Ishikawa (cell line): ENCODE measurements around the gene CNTN4.

Experiments used
- CEBPB ChIP-seq: IDR thresholded peaks from 2 replicates; pipeline ENCODE4 v1.6.1; 2012
- CREB1 ChIP-seq: IDR thresholded peaks from 2 replicates; pipeline ENCODE4 v1.6.1; 2012; ENCODE audit warnings: low read depth
- EGR1 ChIP-seq: IDR thresholded peaks from 2 replicates; pipeline ENCODE4 v1.6.1; 2012
- EP300 ChIP-seq: IDR thresholded peaks from 2 replicates; pipeline ENCODE4 v1.6.1; 2012; ENCODE audit warnings: borderline replicate concordance
- FOXM1 ChIP-seq: IDR thresholded peaks from 2 replicates; pipeline ENCODE4 v1.6.1; 2012; ENCODE audit warnings: low read depth, borderline replicate concordance
- NFIC ChIP-seq: IDR thresholded peaks from 2 replicates; pipeline ENCODE4 v1.6.1; 2012
- RAD21 ChIP-seq: IDR thresholded peaks from 2 replicates; pipeline ENCODE4 v1.6.1; 2012; ENCODE audit warnings: low read depth
- TAF1 ChIP-seq: IDR thresholded peaks from 2 replicates; pipeline ENCODE4 v1.6.1; 2012; ENCODE audit warnings: low read depth, mild to moderate bottlenecking
- TCF12 ChIP-seq: IDR thresholded peaks from 2 replicates; pipeline ENCODE4 v1.6.1; 2012; ENCODE audit warnings: low read depth
- TEAD4 ChIP-seq: IDR thresholded peaks from 2 replicates; pipeline ENCODE4 v1.6.1; 2012
- YY1 ChIP-seq: IDR thresholded peaks from 2 replicates; pipeline ENCODE4 v1.6.1; 2012; ENCODE audit warnings: low read depth
- ZBTB7A ChIP-seq: IDR thresholded peaks from 2 replicates; pipeline ENCODE4 v1.6.1; 2012; ENCODE audit warnings: low read depth
- TF ChIP-seq, protein P1 (sequence below): IDR thresholded peaks from 2 replicates; pipeline ENCODE4 v1.6.1; 2012; ENCODE audit warnings: low read depth, mild to moderate bottlenecking
- TF ChIP-seq, protein P2 (sequence below): IDR thresholded peaks from 2 replicates; pipeline ENCODE4 v1.6.1; 2012
- TF ChIP-seq, protein P3 (sequence below): IDR thresholded peaks from 2 replicates; pipeline ENCODE4 v1.6.1; 2012

CNTN4 gene

DNA sequence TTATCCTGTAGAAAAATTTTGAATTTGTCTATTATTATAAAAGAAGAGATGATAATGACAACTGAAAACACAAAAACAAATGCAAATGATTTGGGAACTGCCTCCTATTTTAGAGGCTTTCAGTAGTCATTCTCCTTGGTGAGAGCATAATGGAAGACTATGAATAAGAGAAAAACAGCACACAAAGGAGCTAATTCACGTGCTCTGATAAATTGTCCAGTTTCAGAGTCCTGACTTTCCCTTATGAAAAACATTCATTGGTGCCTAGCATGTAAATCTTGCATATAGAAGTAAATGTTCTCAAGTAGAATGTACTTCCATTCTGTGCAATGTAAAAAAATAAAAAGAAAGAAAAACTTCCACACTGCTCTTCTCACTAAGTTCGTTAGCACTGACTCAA is 805.4 kb downstream of the CNTN4 start:
- no peak for TF ChIP-seq ZBTB7A
- TF ChIP-seq, protein P1, sequence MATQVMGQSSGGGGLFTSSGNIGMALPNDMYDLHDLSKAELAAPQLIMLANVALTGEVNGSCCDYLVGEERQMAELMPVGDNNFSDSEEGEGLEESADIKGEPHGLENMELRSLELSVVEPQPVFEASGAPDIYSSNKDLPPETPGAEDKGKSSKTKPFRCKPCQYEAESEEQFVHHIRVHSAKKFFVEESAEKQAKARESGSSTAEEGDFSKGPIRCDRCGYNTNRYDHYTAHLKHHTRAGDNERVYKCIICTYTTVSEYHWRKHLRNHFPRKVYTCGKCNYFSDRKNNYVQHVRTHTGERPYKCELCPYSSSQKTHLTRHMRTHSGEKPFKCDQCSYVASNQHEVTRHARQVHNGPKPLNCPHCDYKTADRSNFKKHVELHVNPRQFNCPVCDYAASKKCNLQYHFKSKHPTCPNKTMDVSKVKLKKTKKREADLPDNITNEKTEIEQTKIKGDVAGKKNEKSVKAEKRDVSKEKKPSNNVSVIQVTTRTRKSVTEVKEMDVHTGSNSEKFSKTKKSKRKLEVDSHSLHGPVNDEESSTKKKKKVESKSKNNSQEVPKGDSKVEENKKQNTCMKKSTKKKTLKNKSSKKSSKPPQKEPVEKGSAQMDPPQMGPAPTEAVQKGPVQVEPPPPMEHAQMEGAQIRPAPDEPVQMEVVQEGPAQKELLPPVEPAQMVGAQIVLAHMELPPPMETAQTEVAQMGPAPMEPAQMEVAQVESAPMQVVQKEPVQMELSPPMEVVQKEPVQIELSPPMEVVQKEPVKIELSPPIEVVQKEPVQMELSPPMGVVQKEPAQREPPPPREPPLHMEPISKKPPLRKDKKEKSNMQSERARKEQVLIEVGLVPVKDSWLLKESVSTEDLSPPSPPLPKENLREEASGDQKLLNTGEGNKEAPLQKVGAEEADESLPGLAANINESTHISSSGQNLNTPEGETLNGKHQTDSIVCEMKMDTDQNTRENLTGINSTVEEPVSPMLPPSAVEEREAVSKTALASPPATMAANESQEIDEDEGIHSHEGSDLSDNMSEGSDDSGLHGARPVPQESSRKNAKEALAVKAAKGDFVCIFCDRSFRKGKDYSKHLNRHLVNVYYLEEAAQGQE: no peak
- TF ChIP-seq FOXM1: no peak
- no peak for TF ChIP-seq TAF1
- no peak for TF ChIP-seq EGR1
- TF ChIP-seq CREB1: no peak
- TF ChIP-seq CEBPB: no peak
- TF ChIP-seq, protein P2, sequence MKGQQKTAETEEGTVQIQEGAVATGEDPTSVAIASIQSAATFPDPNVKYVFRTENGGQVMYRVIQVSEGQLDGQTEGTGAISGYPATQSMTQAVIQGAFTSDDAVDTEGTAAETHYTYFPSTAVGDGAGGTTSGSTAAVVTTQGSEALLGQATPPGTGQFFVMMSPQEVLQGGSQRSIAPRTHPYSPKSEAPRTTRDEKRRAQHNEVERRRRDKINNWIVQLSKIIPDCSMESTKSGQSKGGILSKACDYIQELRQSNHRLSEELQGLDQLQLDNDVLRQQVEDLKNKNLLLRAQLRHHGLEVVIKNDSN: no peak
- TF ChIP-seq RAD21: no peak
- no peak for TF ChIP-seq TCF12
- no peak for TF ChIP-seq YY1

DNA sequence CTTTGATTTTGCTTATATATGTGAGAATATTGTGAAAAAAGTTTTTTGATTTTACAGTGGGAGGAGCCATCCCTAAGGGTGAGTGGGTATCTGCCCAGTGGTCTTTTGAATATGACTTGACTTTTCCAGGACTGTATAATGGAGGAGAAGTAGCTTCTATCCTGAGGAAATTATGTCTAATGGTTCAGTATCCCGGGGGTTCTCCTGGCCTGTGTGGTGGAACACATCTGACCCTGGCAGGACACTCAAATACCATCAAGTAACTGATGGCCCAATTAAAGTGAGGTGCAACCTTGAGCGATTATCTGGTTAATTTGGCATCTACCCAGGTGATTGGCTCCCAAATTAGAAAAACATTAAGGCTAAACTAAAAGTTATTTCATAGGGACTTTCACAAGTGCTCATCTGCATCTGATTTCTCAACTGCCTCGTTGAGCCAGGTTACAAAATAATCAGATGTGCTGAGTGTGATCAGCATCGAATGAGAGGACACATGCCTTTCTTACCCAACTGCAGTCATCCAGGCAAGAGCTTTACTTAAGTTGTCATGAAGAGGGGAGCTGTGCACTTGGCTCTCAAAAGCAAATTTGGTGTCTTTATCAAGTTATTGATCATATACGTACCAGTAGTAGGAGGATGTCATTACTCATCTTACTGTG is 810.2 kb downstream of the CNTN4 start:
- TF ChIP-seq, protein P1: no peak
- no peak for TF ChIP-seq FOXM1
- TF ChIP-seq RAD21: no peak
- TF ChIP-seq TAF1: no peak
- no peak for TF ChIP-seq CEBPB
- no peak for TF ChIP-seq CREB1
- no peak for TF ChIP-seq YY1
- no peak for TF ChIP-seq TEAD4
- no peak for TF ChIP-seq NFIC
- TF ChIP-seq, protein P3, sequence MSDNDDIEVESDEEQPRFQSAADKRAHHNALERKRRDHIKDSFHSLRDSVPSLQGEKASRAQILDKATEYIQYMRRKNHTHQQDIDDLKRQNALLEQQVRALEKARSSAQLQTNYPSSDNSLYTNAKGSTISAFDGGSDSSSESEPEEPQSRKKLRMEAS: no peak

DNA sequence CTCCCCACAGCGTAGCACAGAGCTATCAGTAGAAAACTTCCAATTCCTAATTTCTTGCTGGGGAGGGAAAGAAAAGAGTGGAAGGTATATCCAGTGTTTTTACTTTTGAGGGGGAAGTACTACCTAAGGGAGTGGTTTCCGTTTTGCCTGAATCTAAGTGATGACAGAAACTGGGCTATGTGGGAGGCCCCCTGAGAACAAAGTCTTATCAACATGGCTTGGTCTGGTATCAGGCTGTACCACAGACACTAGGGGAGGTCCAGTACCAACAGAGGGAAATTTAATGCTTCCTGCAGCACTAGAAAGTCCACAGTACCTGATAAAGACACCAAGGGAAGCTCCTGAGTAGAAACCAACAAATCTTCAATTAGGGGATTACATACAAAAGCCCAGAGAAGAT is 812.3 kb downstream of the CNTN4 start:
- no peak for TF ChIP-seq YY1
- TF ChIP-seq FOXM1: no peak
- no peak for TF ChIP-seq TCF12

DNA sequence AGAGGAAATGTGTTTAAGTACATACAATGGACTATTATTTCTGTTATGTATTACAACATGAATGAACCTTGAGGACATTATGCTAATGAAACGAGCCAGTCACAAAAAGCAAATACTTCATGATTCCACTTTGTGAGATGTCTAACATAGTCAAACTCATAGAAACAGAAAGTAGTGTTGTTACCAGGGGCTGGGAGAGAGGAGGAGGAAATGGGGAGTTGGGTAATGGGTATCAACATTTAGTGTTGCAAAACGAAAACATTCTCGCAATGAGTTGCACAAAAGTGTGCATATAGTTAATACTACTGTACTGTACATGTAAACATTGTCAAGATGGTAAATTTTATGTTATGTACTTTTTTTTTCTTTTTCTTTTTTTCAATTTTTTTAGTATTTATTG is 817.2 kb downstream of the CNTN4 start:
- no peak for TF ChIP-seq FOXM1
- TF ChIP-seq YY1: no peak
- TF ChIP-seq CEBPB: no peak
- no peak for TF ChIP-seq NFIC
- no peak for TF ChIP-seq EP300
- TF ChIP-seq, protein P2: no peak
- no peak for TF ChIP-seq TCF12
- TF ChIP-seq, protein P1: no peak
- no peak for TF ChIP-seq TEAD4
- TF ChIP-seq, protein P3: no peak
- TF ChIP-seq ZBTB7A: no peak
- no peak for TF ChIP-seq RAD21
- TF ChIP-seq TAF1: no peak
- TF ChIP-seq EGR1: no peak
- no peak for TF ChIP-seq CREB1

DNA sequence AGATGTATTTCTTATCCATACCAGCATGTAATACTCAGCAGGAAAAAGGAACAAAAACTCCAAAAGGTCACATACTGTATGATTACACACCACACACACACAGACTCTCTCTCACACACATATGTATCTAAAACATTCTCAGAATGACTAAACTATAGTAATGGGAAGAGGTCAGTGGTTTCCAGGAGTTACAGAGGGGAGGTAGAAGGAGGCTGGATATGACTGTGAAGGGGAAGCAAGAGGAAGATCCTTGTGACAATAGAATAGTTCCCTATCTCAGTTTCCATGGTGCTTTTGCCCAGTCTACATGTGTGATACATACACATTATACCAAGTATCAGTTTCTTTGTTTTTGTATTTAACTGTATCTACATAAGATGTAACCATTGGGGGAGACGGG is 821.4 kb downstream of the CNTN4 start:
- TF ChIP-seq CREB1 (no peak), TAF1 (no peak), FOXM1 (no peak), EGR1 (no peak), RAD21 (no peak), NFIC (no peak), EP300 (no peak), CEBPB (no peak), YY1 (no peak), TCF12 (no peak)
- TF ChIP-seq, protein P3: no peak
- TF ChIP-seq, protein P1: no peak
- TF ChIP-seq, protein P2: no peak
